GM12892 (cell line): ENCODE data around the gene CA6.
"Not testable (repeated sequence)": the region's sequence is repeated elsewhere in the genome, so short reads cannot be mapped to it uniquely, and the experiment has no call there.

Experiments used
- DNase-seq: peaks from one replicate; pipeline ENCODE4 v3.0.0; 2011; ENCODE audit not compliant: insufficient read length
- FAIRE-seq: peaks from 2 replicates; lab custom pipeline; 2011; peaks lifted over from hg19 to GRCh38; lab: Jason Lieb, UNC
- POLR2A ChIP-seq: IDR thresholded peaks from 2 replicates; pipeline ENCODE4 v1.6.1; 2011; ENCODE audit warnings: low read depth, low read length, control low read depth
- POLR2AphosphoS5 ChIP-seq: IDR thresholded peaks from 2 replicates; pipeline ENCODE4 v1.6.1; 2011; ENCODE audit warnings: low read depth, low read length, control low read depth
- TAF1 ChIP-seq: IDR thresholded peaks from 2 replicates; pipeline ENCODE4 v1.6.1; 2011; ENCODE audit warnings: low read depth, mild to moderate bottlenecking, control low read depth, low read length, borderline replicate concordance

Gene CA6

GRCh38 chr1:9019896-9020295, 74.2 kb downstream of the CA6 start:
- DNase-seq = no peak
- TF ChIP-seq TAF1 (no peak), POLR2A (no peak), POLR2AphosphoS5 (no peak)
- no peak for FAIRE-seq

GRCh38 chr1:9020305-9020704, 74.6 kb downstream of the CA6 start:
- no peak for DNase-seq
- FAIRE-seq = no peak
- no peak for TF ChIP-seq TAF1
- no peak for TF ChIP-seq POLR2A
- no peak for TF ChIP-seq POLR2AphosphoS5

GRCh38 chr1:9022026-9022738, 76.5 kb downstream of the CA6 start:
- not testable (repeated sequence) for FAIRE-seq

GRCh38 chr1:9022773-9023172, 77.1 kb downstream of the CA6 start:
- TF ChIP-seq POLR2A (no peak), TAF1 (no peak), POLR2AphosphoS5 (no peak)
- DNase-seq (no peak), FAIRE-seq (no peak)

More at GRCh38 chr1:9022026-9022738, 76.5 kb downstream of the CA6 start:
- not testable (repeated sequence) for DNase-seq
